ENCODE results near the gene DNAH12. TPM values are rescaled to one million over a fixed set of nuclear protein-coding genes. Genes with fewer than 3 reads are reported as not detected.

The DNAH12 gene
- total and polyA plus RNA-seq, 2 of the 4 experiments (the other 2 are of a cell fraction): under 0.01 to 0.02 TPM

- Histone ChIP-seq H3K18ac (ENCODE audit: low read depth, low read length) (no peak overlapping the region), H3K9me1 (ENCODE audit: insufficient read depth, low read length) (no peaks in the 10 kb centered on the region), H3K27me3 (ENCODE audit: control insufficient read depth, insufficient read depth, low read length) (peaks cover 3% of the 10 kb centered on the region), H2BK15ac (ENCODE audit: low read depth, low read length) (no peak overlapping the region), H2BK5ac (ENCODE audit: low read depth, low read length, poor library complexity, severe bottlenecking) (no peak overlapping the region), H2BK120ac (ENCODE audit: low read depth, low read length) (no peak overlapping the region), H4K20me1 (ENCODE audit: insufficient read depth, low read length) (no peaks in the 10 kb centered on the region), H3K56ac (ENCODE audit: extremely low read depth, insufficient read depth, low read length) (no peak overlapping the region), H4K8ac (ENCODE audit: low read depth in 2 of 2, low read length in 2 of 2) (no peak overlapping the region), H4K5ac (ENCODE audit: low read depth, low read length) (no peak overlapping the region), H4K91ac (ENCODE audit: insufficient read depth, low read depth, low read length) (no peak overlapping the region), H3K4me1 (ENCODE audit: control insufficient read depth, insufficient read depth, low read length) (no peaks in the 10 kb centered on the region), H2AK5ac (ENCODE audit: low read depth, low read length) (no peak overlapping the region), H3K79me1 (ENCODE audit: low read depth in 1 of 2, low read length in 2 of 2) (no peaks in the 10 kb centered on the region), H2BK20ac (ENCODE audit: low read depth, low read length) (no peak overlapping the region), H2AFZ (replicated peaks; ENCODE audit: low read length, poor library complexity) (no peak overlapping the region), H3K23ac (ENCODE audit: low read depth, low read length) (no peak overlapping the region), H3K9me3 (ENCODE audit: control insufficient read depth, insufficient read depth, low read length) (no peaks in the 10 kb centered on the region), H3K14ac (replicated peaks; ENCODE audit: low read depth, low read length) (no peak overlapping the region), H3K27ac (ENCODE audit: insufficient read depth, low read length) (no peak overlapping the region), H3K4ac (ENCODE audit: low read depth, low read length) (no peak overlapping the region), H2AK9ac (replicated peaks; ENCODE audit: low read depth, low read length, poor library complexity) (no peak overlapping the region), H3K36me3 (ENCODE audit: control insufficient read depth, insufficient read depth, low read length) (no peaks in the 10 kb centered on the region), H3K4me2 (ENCODE audit: low read depth, low read length) (no peak overlapping the region), H3K4me3 (ENCODE audit: insufficient read depth, low read depth, low read length) (no peak overlapping the region), H3K9ac (ENCODE audit: low read depth, low read length) (no peak overlapping the region)
- ChIA-PET POLR2A (ENCODE audit: unreplicated experiment) (no interaction called here), CTCF (no interaction called here)
- no peak for DNase-seq
- in situ Hi-C loops (cut with MboI; ENCODE audit: low sequenced_read_pairs): no loop called here
- no peak for ATAC-seq (ENCODE audit: low read depth)
- TF ChIP-seq USF2 (IDR thresholded peaks at IDR 0.05; ENCODE audit: low read depth, low read length): no peak
- TF ChIP-seq RFX5 (IDR thresholded peaks at IDR 0.05; ENCODE audit: low read depth, low read length): no peak
- no peak for TF ChIP-seq ELK1 (IDR thresholded peaks at IDR 0.05; ENCODE audit: borderline replicate concordance, low read depth, low read length)
- TF ChIP-seq BHLHE40 (IDR thresholded peaks at IDR 0.05; ENCODE audit: low read depth, low read length): no peak
- no peak for TF ChIP-seq CTCF (conservative IDR thresholded peaks at IDR 0.05; ENCODE audit: low read depth, low read length)
- no peak for TF ChIP-seq MAZ (IDR thresholded peaks at IDR 0.05; ENCODE audit: borderline replicate concordance, low read depth, low read length)
- no peak for TF ChIP-seq MXI1 (IDR thresholded peaks at IDR 0.05; ENCODE audit: borderline replicate concordance, low read depth, low read length)
- no peak for TF ChIP-seq RAD21 (IDR thresholded peaks at IDR 0.05; ENCODE audit: low read length)
- TF ChIP-seq SMC3 (IDR thresholded peaks at IDR 0.05; ENCODE audit: low read depth, low read length): no peak
- TF ChIP-seq NFE2L2 (IDR thresholded peaks at IDR 0.05; ENCODE audit: low read depth, low read length): no peak
- no peak for TF ChIP-seq CEBPB (IDR thresholded peaks at IDR 0.05; ENCODE audit: low read depth, low read length)
- TF ChIP-seq CHD1 (IDR thresholded peaks at IDR 0.05; ENCODE audit: low read depth, low read length): no peak
- no peak for TF ChIP-seq POLR2A (IDR thresholded peaks at IDR 0.05; ENCODE audit: low read depth, low read length)
- no peak for TF ChIP-seq MAFK (IDR thresholded peaks at IDR 0.05; ENCODE audit: low read depth, low read length)
- TF ChIP-seq FOS (IDR thresholded peaks at IDR 0.05; ENCODE audit: low read depth, low read length): no peak
- no peak for TF ChIP-seq RCOR1 (IDR thresholded peaks at IDR 0.05; ENCODE audit: insufficient replicate concordance, low read length)
- WGBS, 2 experiments (ENCODE audit: extremely low coverage in 2 of 2, insufficient read length in 1 of 2): no CpG with 5 or more reads among the region's 3 CpGs
- intact Hi-C loops (cut with micrococcal nuclease): no loop called here
- no TSS peak for BruUV-seq (replicated peaks)
- dilution Hi-C loops (cut with HindIII; ENCODE audit: low sequenced_read_pairs, unreplicated experiment): no loop called here
Measured at GRCh38 chr3:57314204-57314603, 229.9 kb downstream of the DNAH12 start.

Measured in IMR-90 (cell line).